H9 (cell line): Measurements from ENCODE around the gene MEG3. TPM values are rescaled to one million over a fixed set of nuclear protein-coding genes. Genes with fewer than 3 reads are reported as not detected.

Source experiments
- DNase-seq: peaks from one replicate; pipeline ENCODE4 v3.0.0-alpha.2; 2017
- H2AFZ ChIP-seq: one replicate; pipeline ENCODE4 v1.6.1; 2013; ENCODE audit warnings: mild to moderate bottlenecking, low read length, control low read depth, moderate library complexity
- H2AK5ac ChIP-seq: 2 replicates; pipeline ENCODE4 v1.6.1; 2013; ENCODE audit warnings: low read length, control low read depth, mixed read lengths; ENCODE audit not compliant: insufficient read length
- H2BK120ac ChIP-seq: one replicate; pipeline ENCODE4 v1.6.1; 2013; ENCODE audit warnings: low read depth, mild to moderate bottlenecking, low read length, control low read depth, inconsistent platforms; ENCODE audit not compliant: poor library complexity, severe bottlenecking
- H2BK12ac ChIP-seq: 2 replicates; pipeline ENCODE4 v1.6.1; 2013; ENCODE audit warnings: low read length, control low read depth, mixed read lengths, low read depth; ENCODE audit not compliant: insufficient read length
- H2BK15ac ChIP-seq: 2 replicates; pipeline ENCODE4 v1.6.1; 2013; ENCODE audit warnings: low read depth, low read length, control low read depth
- H2BK20ac ChIP-seq: one replicate; pipeline ENCODE4 v1.6.1; 2013; ENCODE audit warnings: low read depth, mild to moderate bottlenecking, low read length, control low read depth, inconsistent platforms; ENCODE audit not compliant: poor library complexity, severe bottlenecking
- H2BK5ac ChIP-seq: 2 replicates; pipeline ENCODE4 v1.6.1; 2013; ENCODE audit warnings: low read length, control low read depth, mixed read lengths; ENCODE audit not compliant: insufficient read length
- H3K14ac ChIP-seq: 2 replicates; pipeline ENCODE4 v1.6.1; 2013; ENCODE audit warnings: low read length, control low read depth; ENCODE audit not compliant: insufficient read depth
- H3K18ac ChIP-seq: 2 replicates; pipeline ENCODE4 v1.6.1; 2013; ENCODE audit warnings: low read depth, mild to moderate bottlenecking, mixed read lengths, low read length, control low read depth; ENCODE audit not compliant: insufficient read length
- H3K23ac ChIP-seq: 2 replicates; pipeline ENCODE4 v1.6.1; 2013; ENCODE audit warnings: low read length, control low read depth, mixed read lengths, low read depth; ENCODE audit not compliant: insufficient read length
- H3K23me2 ChIP-seq: 2 replicates; pipeline ENCODE4 v1.6.1; 2013; ENCODE audit warnings: low read depth, mild to moderate bottlenecking, mixed read lengths, low read length, control low read depth; ENCODE audit not compliant: insufficient read length, poor library complexity, severe bottlenecking
- H3K27ac ChIP-seq: 2 replicates; pipeline ENCODE4 v1.5.1; 2013; ENCODE audit warnings: low read length, control low read depth, mixed read lengths, low read depth; ENCODE audit not compliant: insufficient read length
- H3K27me3 ChIP-seq: 2 replicates; pipeline ENCODE4 v1.6.1; 2013; ENCODE audit warnings: low read length, control low read depth, inconsistent platforms; ENCODE audit not compliant: insufficient read depth
- H3K4ac ChIP-seq: 2 replicates; pipeline ENCODE4 v1.6.1; 2013; ENCODE audit warnings: low read depth, mild to moderate bottlenecking, control low read depth, inconsistent platforms, low read length, moderate library complexity
- H3K4me1 ChIP-seq: 2 replicates; pipeline ENCODE4 v1.6.1; 2013; ENCODE audit warnings: low read length, control low read depth, inconsistent platforms; ENCODE audit not compliant: insufficient read depth
- H3K4me2 ChIP-seq: 2 replicates; pipeline ENCODE4 v1.6.1; 2013; ENCODE audit warnings: low read length, control low read depth, mixed read lengths; ENCODE audit not compliant: insufficient read length, insufficient read depth
- H3K56ac ChIP-seq: 2 replicates; pipeline ENCODE4 v1.6.1; 2013; ENCODE audit warnings: low read depth, mild to moderate bottlenecking, mixed read lengths, low read length, control low read depth; ENCODE audit not compliant: insufficient read length
- H3K79me1 ChIP-seq: 2 replicates; pipeline ENCODE4 v1.6.1; 2013; ENCODE audit warnings: low read depth, mild to moderate bottlenecking, moderate library complexity, low read length, control low read depth, inconsistent platforms; ENCODE audit not compliant: insufficient read depth, poor library complexity, severe bottlenecking
- H3K79me2 ChIP-seq: 2 replicates; pipeline ENCODE4 v1.6.1; 2013; ENCODE audit warnings: low read length, control low read depth, inconsistent platforms; ENCODE audit not compliant: insufficient read depth
- H3K9ac ChIP-seq: 2 replicates; pipeline ENCODE4 v1.6.1; 2013; ENCODE audit warnings: low read length, control low read depth, mixed read lengths; ENCODE audit not compliant: insufficient read length; ENCODE audit errors: extremely low read depth
- H3K9me3 ChIP-seq: one replicate; pipeline ENCODE4 v1.6.1; 2013; ENCODE audit warnings: low read depth, low read length, inconsistent platforms; ENCODE audit not compliant: control insufficient read depth
- H3T11ph ChIP-seq: one replicate; pipeline ENCODE4 v1.6.1; 2013; ENCODE audit warnings: mild to moderate bottlenecking, low read length, control low read depth, inconsistent platforms
- H4K20me1 ChIP-seq: one replicate; pipeline ENCODE4 v1.6.1; 2013; ENCODE audit not compliant: control insufficient read depth, insufficient read length, insufficient read depth
- H4K5ac ChIP-seq: 2 replicates; pipeline ENCODE4 v1.6.1; 2013; ENCODE audit warnings: low read depth, mild to moderate bottlenecking, mixed read lengths, low read length, control low read depth; ENCODE audit not compliant: insufficient read length
- H4K8ac ChIP-seq: replicated peaks from 2 replicates; pipeline ENCODE4 v1.6.1; 2013; ENCODE audit warnings: low read length, control low read depth, mixed read lengths, low read depth; ENCODE audit not compliant: insufficient read length
- H4K91ac ChIP-seq: 2 replicates; pipeline ENCODE4 v1.6.1; 2013; ENCODE audit warnings: low read depth, mild to moderate bottlenecking, moderate library complexity, mixed read lengths, low read length, control low read depth; ENCODE audit not compliant: insufficient read length
- H3K27ac Mint-ChIP-seq, 3 experiments: 2 replicates in 2 of 3; 3 replicates in 1 of 3; pipeline ENCODE4 v1.8.0; 2020 to 2021; ENCODE audit warnings: mixed read lengths in 3 of 3, mild to moderate bottlenecking in 1 of 3, moderate library complexity in 1 of 3
- H3K27me3 Mint-ChIP-seq: 2 replicates; pipeline ENCODE4 v1.8.0; 2021; ENCODE audit warnings: low read depth, mild to moderate bottlenecking, moderate library complexity, mixed read lengths
- H3K36me3 Mint-ChIP-seq, 3 experiments: 2 replicates in 2 of 3; 3 replicates in 1 of 3; pipeline ENCODE4 v1.8.0; 2020 to 2021; ENCODE audit warnings: low read depth in 3 of 3, mixed read lengths in 3 of 3; ENCODE audit not compliant: insufficient read depth in 1 of 3
- H3K4me1 Mint-ChIP-seq, 2 experiments: 2 replicates each; pipeline ENCODE4 v1.8.0; 2020; ENCODE audit warnings: mixed read lengths in 2 of 2
- H3K4me3 Mint-ChIP-seq, 2 experiments: 2 replicates in 1 of 2; 3 replicates in 1 of 2; pipeline ENCODE4 v1.8.0; 2020 to 2021; ENCODE audit warnings: mild to moderate bottlenecking in 2 of 2, mixed read lengths in 2 of 2, moderate library complexity in 1 of 2
- H3K9me3 Mint-ChIP-seq, 2 experiments: 2 replicates in 1 of 2; 3 replicates in 1 of 2; pipeline ENCODE4 v1.8.0; 2020; ENCODE audit warnings: mild to moderate bottlenecking in 2 of 2, mixed read lengths in 2 of 2, moderate library complexity in 1 of 2
- CTCF ChIP-seq: fragments of 200-600 bp; sonication (generic); conservative IDR thresholded peaks from 3 replicates; pipeline ENCODE4 v1.8.0; 2021; ENCODE audit warnings: antibody characterized with exemption, mild to moderate bottlenecking
- WGBS: extraction: QIAGEN DNeasy Blood & Tissue Kit; methylation state at CpG from one replicate; pipeline ENCODE4 v1.1.7; 2013; ENCODE audit warnings: missing lambda C conversion rate, low lambda C conversion rate, mixed read lengths; ENCODE audit not compliant: insufficient read length; ENCODE audit errors: extremely low coverage; 5-methylcytosine and 5-hydroxymethylcytosine counted together
- total RNA-seq: library from RNA; stranded (reverse); gene quantifications from 2 replicates; pipeline ENCODE4 v1.2.1, GENCODE V29; 2021

The MEG3 gene
- total RNA-seq, 1 experiment from 2014 or later = 0.52 TPM

- Histone ChIP-seq H3T11ph (no peak overlapping the region), H2BK120ac (no peak overlapping the region), H3K27ac (no peak overlapping the region), H3K9ac (no peak overlapping the region), H2BK15ac (no peak overlapping the region), H3K14ac (no peak overlapping the region), H2BK12ac (no peak overlapping the region), H3K23me2 (no peaks in the 10 kb centered on the region), H4K20me1 (no peaks in the 10 kb centered on the region), H2BK20ac (no peak overlapping the region), H3K18ac (no peak overlapping the region), H3K23ac (no peak overlapping the region), H3K56ac (no peak overlapping the region), H3K4ac (no peak overlapping the region), H4K8ac (no peak overlapping the region), H2BK5ac (no peak overlapping the region), H3K9me3 (no peaks in the 10 kb centered on the region), H2AK5ac (no peak overlapping the region), H3K4me1 (no peaks in the 10 kb centered on the region), H4K91ac (no peak overlapping the region), H2AFZ (no peak overlapping the region), H3K27me3 (no peaks in the 10 kb centered on the region), H4K5ac (no peak overlapping the region), H3K4me2 (no peak overlapping the region), H3K79me1 (no peaks in the 10 kb centered on the region), H3K79me2 (no peaks in the 10 kb centered on the region)
- H3K27me3 Mint-ChIP-seq = peaks cover 5% of the 10 kb centered on the region
- H3K9me3 Mint-ChIP-seq = no peaks in the 10 kb centered on the region; a peak in 1 of 5 replicates
- DNase-seq = no peak
- TF ChIP-seq CTCF = no peak
- no peak overlapping the region for H3K27ac Mint-ChIP-seq
- H3K36me3 Mint-ChIP-seq = no peaks in the 10 kb centered on the region
- H3K4me3 Mint-ChIP-seq = no peak overlapping the region
- peaks cover 0 to 4% of the 10 kb centered on the region in 2 experiments; a peak in 1 of 4 replicates for H3K4me1 Mint-ChIP-seq
- WGBS = no CpG with 5 or more reads among the region's 13 CpGs
Measured at GRCh38 chr14:100851586-100851916, 25.6 kb downstream of the MEG3 start.
